ENCODE measurements around the gene PTPN2. TPM values are rescaled to one million over a fixed set of nuclear protein-coding genes. Genes with fewer than 3 reads are reported as not detected.

PTPN2 gene
- total RNA-seq, 1 experiment from 2014 or later = 25.1 TPM

DNA sequence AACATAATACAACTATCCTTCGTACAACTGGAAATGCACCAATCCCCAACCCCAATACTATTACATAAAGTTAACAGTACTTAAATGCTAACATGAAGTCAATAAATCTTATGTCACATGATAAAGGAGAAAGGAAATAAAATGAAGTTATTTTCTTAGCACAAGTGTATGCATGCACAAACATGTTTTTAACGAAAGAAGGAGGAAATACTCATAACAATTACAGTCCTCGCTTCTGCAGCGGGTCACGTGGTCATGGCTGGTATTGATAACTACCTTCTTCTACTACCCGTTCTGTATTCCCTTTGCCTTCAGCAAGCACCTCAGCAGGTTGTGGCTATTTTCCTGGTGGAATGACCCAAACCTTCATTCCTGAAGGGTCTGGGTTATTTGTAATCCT lies 129.5 kb downstream of the PTPN2 start:
- H3K4me3 ChIP-seq = no peak overlapping the region
- H3K36me3 ChIP-seq = no peaks in the 10 kb centered on the region
- no peak for DNase-seq
- H3K27me3 ChIP-seq = no peaks in the 10 kb centered on the region
- no peaks in the 10 kb centered on the region for H3K9me3 ChIP-seq

DNA sequence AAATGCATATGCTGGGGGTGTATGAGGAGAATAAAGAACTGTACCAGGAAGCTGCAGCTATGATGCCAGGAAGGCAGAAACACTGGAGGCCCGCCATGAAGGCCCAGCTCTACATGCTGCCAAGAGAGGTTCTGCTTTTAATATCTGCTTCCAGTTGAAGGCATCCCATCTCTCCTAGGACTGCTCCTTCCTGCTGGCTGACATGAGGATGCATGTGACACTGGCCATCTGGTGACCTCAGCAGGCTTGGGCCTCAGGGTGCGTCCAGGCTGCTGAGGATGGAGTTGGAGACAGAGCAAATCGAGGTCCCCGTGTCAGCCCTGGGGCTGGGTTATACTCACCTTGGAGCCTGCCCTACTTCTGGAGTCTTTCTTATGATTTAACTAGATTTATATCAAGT lies 132.1 kb downstream of the PTPN2 start:
- H3K27me3 ChIP-seq = no peaks in the 10 kb centered on the region
- no peak overlapping the region for H3K4me3 ChIP-seq
- no peak for DNase-seq
- H3K9me3 ChIP-seq = no peaks in the 10 kb centered on the region
- H3K36me3 ChIP-seq = no peaks in the 10 kb centered on the region

DNA sequence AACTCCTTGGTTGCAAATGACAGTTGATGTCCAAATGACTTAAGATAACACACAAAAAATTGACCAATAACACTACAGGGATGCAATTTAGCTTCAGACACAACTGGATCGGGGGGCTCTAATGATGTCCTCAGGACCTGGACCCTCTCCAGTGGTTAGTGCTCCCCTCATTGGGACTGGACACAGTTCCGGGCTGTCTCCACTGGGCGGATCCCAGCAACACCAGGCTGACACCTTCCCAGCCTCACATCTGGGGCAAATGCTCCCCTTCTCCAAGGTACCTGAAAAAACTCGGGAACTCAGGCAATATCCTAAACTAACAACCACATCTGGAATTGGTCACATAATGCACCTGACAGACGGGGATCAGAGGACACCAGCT lies 132.5 kb downstream of the PTPN2 start:
- H3K36me3 ChIP-seq = no peaks in the 10 kb centered on the region
- no peak overlapping the region for H3K4me3 ChIP-seq
- no peaks in the 10 kb centered on the region for H3K27me3 ChIP-seq
- no peaks in the 10 kb centered on the region for H3K9me3 ChIP-seq
- no peak for DNase-seq

DNA sequence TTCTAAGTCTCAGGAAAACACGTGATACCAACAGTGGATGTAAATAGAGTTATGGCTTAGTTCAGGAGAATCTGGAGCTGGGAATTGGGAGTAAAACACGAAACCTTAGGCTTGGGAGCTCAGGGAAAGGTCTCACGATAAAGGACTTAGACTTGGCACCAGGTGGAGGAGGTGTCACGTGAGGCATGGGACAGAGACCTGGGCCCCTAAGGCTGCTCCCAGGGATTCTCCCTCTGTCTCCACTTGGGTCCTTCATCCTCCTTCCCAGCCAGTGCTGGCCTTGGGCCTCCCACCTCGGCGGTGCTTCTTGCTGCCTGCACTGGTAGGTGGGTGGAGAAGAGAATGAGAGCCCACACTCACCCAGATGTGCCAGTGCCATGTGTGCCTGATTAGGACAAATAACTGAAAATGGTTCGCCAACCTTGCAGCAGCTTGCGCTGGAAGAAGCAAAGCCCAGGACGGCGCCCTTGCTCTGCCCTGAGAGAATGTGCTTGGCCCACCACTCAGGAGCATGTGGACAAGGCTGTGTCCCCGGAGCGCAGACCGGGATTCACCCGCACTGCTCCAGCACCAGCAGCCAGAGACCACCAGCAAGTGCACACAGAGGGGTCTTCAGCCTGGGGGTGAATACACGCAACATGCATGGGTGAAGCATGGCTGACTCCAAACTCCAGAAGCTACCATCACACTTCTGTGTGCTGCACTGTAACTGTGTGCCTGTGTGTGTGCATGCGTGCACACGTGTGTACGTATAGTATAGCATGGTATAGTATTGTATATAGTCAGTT lies 133.1 kb downstream of the PTPN2 start:
- no peak overlapping the region for H3K4me3 ChIP-seq
- H3K36me3 ChIP-seq = no peaks in the 10 kb centered on the region
- no peaks in the 10 kb centered on the region for H3K27me3 ChIP-seq
- no peak for DNase-seq
- H3K9me3 ChIP-seq = no peaks in the 10 kb centered on the region

DNA sequence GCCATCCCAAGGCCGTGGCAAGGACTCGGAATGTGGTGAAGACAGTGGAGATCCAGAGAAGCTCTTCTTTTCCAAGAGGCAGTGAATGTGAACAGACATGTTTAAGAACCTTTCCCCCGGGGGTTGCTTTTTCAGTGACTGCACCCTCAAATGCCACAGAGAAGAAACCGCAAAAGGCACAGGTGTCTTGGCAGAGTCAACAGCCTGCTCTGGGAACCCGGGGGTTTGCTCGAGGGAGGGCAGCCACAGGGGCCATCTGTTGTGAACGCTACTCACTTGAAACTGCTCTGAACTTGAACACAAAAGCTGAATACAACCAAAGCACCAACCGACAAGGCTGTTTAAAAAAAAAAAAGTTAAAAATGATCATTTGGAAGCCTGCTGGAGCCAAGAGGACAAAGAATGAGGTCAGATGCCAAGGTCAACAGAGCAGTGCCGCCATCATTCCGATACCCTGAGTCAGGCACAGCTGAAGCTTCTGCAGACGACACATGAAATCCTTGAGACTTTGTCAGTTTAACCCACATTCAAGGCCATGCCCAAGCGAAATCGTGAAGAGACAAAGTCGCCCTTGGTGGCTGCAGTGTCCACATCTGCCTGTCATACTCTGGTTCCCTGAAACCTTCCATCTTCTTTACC lies 133.8 kb downstream of the PTPN2 start:
- H3K4me3 ChIP-seq = no peak overlapping the region
- H3K27me3 ChIP-seq = no peaks in the 10 kb centered on the region
- no peaks in the 10 kb centered on the region for H3K36me3 ChIP-seq
- no peaks in the 10 kb centered on the region for H3K9me3 ChIP-seq
- peak; percentile 56 for DNase-seq

DNA sequence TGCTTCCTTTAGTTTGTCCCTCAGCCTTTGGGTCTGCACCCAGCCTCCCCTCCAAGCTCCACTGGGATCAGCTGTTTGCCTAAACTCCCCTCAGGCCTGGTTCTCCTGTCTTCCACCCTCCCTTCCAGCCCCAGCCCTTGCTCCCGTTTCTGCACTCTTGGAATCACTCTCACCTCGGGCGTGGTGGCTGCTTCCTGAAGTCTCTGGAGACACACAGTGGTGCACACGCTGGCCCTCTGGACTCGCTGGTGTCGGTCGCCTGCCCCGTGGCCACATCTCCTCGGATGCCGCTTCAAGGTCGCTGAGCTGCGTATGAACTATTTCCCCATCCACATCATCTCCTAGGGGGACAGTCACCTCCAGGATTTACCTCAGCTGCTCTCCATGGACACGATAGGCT lies 134.9 kb downstream of the PTPN2 start:
- Histone ChIP-seq H3K4me3 (no peak overlapping the region), H3K9me3 (no peaks in the 10 kb centered on the region), H3K27me3 (no peaks in the 10 kb centered on the region), H3K36me3 (no peaks in the 10 kb centered on the region)
- no peak for DNase-seq

DNA sequence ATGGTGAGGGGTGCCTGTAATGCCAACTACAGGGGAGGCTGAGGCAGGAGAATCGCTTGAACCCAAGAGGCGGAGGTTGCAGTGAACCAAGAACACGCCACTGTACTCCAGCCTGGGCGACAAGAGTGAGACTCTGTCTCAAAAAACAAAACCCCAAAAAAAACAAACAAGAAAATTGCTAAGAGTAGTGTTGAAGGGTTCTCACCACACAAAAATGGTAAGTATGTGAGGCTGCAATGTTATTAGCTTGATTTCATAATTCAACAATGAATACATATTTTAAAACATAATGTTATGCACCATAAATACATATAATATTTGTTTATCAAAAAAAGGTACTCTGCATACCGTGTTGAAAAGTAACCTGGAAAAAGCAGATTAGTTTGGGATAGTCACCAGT lies 135.4 kb downstream of the PTPN2 start:
- DNase-seq = no peak
- Histone ChIP-seq H3K4me3 (no peak overlapping the region), H3K36me3 (no peaks in the 10 kb centered on the region), H3K27me3 (no peaks in the 10 kb centered on the region), H3K9me3 (no peaks in the 10 kb centered on the region)

DNA sequence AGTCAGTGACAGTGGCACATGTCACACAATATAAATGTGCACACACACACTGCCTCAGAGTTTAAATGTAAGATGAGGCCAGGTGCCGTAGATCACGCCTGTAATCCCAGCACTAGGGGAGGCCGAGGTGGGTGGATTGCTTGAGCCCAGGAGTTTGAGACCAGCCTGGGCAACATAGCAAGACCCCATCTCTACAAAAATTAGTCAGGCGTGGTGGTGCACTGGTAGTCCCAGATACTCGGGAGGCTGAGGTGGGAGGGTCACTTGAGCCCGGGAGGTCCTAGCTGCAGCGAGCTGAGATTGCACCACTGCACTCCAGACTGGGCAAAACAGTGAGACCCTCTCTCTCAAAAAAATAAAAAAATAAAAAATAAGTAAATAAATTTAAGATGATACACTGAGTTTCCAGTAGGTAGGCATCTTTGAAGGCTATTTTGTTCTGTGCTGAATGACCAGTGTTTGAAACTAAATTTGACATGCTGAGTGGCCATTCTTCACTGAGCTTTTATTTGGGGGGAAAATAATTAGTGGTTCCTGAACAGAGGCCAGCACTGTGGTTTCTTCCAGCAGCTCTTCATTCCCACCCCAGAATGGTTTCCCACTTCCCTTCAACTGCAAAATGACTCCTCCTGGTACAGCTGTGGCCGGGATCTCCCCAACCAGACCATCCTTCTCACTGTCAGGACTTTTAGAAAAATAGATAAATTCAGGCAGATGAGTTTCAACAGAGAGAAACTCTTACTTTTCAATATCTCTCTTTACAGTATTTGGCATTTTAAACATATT lies 136.3 kb downstream of the PTPN2 start:
- Histone ChIP-seq H3K36me3 (no peaks in the 10 kb centered on the region), H3K9me3 (no peaks in the 10 kb centered on the region), H3K27me3 (no peaks in the 10 kb centered on the region), H3K4me3 (no peak overlapping the region)
- no peak for DNase-seq

DNA sequence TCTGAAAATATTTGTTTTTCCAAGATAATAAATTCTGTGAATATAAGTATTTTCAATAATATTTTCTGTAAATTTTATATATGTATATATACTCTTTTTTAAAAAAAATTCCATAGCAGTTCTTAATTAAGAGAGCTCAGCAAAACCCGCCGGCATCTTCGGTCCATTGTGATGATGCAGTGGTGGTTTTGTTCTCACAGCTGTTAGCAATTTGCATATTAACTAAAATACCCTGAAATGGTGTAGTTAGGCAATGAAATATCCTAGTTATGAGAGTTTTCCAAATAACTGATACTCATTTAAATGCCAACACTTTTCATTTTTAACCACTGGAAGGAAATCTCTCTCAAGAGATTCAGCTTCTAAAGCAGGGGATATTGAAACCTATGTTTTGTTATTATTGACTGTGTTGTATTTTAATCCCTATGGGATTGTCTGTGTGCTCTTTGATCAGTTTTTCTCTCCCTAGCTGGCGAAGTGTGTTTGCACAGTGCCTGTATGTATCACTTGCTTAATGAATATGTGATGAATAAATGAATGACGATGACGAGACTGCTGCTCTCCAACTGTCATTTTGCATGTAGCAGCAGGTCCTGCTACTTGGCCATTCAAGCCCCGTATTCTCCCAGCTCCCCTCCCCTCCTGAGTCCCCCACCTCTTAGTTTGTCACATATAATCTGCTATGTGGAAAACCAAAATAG lies 138.8 kb downstream of the PTPN2 start:
- DNase-seq = no peak
- H3K4me3 ChIP-seq = no peak overlapping the region
- H3K9me3 ChIP-seq = no peaks in the 10 kb centered on the region
- no peaks in the 10 kb centered on the region for H3K36me3 ChIP-seq
- H3K27me3 ChIP-seq = no peaks in the 10 kb centered on the region

DNA sequence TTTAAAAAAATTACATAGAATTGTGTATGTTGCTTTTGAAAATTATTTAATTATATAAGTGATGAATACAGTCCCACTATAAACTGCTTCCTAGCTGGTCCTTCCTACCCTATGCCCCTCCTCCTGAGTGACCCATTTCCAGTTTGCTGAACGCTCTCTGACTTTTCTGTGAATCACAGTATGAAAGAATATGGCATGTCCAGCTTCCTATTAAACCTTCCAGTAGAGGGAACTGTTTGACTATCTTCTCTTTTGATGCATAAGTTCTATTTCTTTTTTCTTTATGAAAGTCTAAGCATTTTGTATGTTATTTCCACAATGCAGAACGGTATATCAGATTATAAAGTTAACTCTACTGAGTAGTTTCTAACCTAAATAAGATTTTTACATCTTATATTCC lies 139.9 kb downstream of the PTPN2 start:
- Histone ChIP-seq H3K27me3 (no peaks in the 10 kb centered on the region), H3K36me3 (no peaks in the 10 kb centered on the region), H3K9me3 (no peaks in the 10 kb centered on the region), H3K4me3 (no peak overlapping the region)
- DNase-seq = no peak

DNA sequence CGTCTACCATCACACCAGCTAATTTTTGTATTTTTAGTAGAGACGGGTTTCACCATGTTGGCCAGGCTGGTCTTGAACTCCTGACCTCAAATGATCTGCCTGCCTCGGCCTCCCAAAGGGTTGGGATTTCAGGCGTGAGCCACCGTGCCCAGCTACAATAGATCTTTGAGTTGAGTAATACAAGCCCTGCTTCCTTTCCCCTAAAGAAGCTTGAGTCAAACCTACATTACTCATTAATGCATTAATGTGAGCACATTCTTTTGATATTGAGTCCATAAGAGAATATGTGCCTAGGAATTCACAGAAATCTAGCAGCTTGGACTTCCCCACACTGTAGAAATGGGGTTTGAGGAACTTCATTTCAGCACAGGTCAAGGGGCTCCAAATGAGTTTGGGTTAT lies 141.6 kb downstream of the PTPN2 start:
- no peak for DNase-seq
- H3K27me3 ChIP-seq = no peaks in the 10 kb centered on the region
- H3K4me3 ChIP-seq = no peak overlapping the region
- H3K9me3 ChIP-seq = no peaks in the 10 kb centered on the region
- H3K36me3 ChIP-seq = no peaks in the 10 kb centered on the region

Other genes with a start within 250 kb of the PTPN2 start
- gene SPIRE1, start 226.1 kb downstream of the PTPN2 start, total RNA-seq (2014; rRNA removed; shearing (Covaris generic); ENCODE audit: low replicate concordance) = 19.9 and 23.0 TPM in 2 replicates
- gene CEP76, start 181.5 kb downstream of the PTPN2 start, total RNA-seq (2014; rRNA removed; shearing (Covaris generic); ENCODE audit: low replicate concordance) = 3.6 and 6.6 TPM in 2 replicates
- 84.1 and 120 TPM in 2 replicates for gene PSMG2, start 181.2 kb downstream of the PTPN2 start, total RNA-seq (2014; rRNA removed; shearing (Covaris generic); ENCODE audit: low replicate concordance)
- 64.2 and 72.9 TPM in 2 replicates for gene SEH1L, start 63.8 kb upstream of the PTPN2 start, total RNA-seq (2014; rRNA removed; shearing (Covaris generic); ENCODE audit: low replicate concordance)
- gene CEP192, start 107.1 kb upstream of the PTPN2 start, total RNA-seq (2014; rRNA removed; shearing (Covaris generic); ENCODE audit: low replicate concordance) = 11.7 and 16.9 TPM in 2 replicates